ENCODE measurements around the gene CASP9. TPM values are rescaled to one million over a fixed set of nuclear protein-coding genes. Genes with fewer than 3 reads are reported as not detected.

Gene CASP9

Small RNAs within 50 kb of the gene (small RNA-seq; reads per million reads assigned to genes)
- not detected for gene SCARNA21B (ENCODE audit: low read depth)
